ENCODE data around the gene KYAT1. TPM values are rescaled to one million over a fixed set of nuclear protein-coding genes. Genes with fewer than 3 reads are reported as not detected.

Gene KYAT1
- total RNA-seq, 1 experiment from 2014 or later: 14.6 TPM

DNA sequence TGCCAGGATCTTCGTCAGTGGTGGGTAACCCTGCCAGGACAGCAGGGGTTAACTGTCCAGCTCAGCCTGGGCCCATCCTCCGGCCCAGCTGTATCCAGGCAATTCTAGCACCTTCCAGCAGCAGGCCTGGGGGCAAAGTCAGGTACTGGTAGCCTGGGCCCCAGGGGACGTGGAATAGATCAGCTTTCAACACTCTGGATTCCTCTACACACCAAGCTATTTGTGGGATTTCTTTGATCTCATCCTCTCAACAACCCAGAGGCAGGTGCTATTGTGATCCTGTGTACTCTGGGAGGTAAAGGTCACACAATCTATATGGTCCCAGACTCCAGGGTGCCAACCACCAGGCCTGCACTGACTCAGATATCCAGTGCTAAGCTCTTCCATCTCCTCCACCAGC is 43.4 kb downstream of the KYAT1 start:
- Histone ChIP-seq H2BK120ac (ENCODE audit: low read depth, low read length, poor library complexity, severe bottlenecking) (no peak overlapping the region), H3K27ac (ENCODE audit: insufficient read length, low read depth, low read length) (no peak overlapping the region), H3K4me1 (ENCODE audit: insufficient read depth, low read length) (no peaks in the 10 kb centered on the region), H3K79me2 (ENCODE audit: insufficient read depth, low read length) (no peaks in the 10 kb centered on the region), H3K4me2 (ENCODE audit: insufficient read depth, insufficient read length, low read length) (no peak overlapping the region), H3K18ac (ENCODE audit: insufficient read length, low read depth, low read length) (no peak overlapping the region), H3K9ac (ENCODE audit: extremely low read depth, insufficient read length, low read length) (no peak overlapping the region), H3K56ac (ENCODE audit: insufficient read length, low read depth, low read length) (no peak overlapping the region), H3K23ac (ENCODE audit: insufficient read length, low read depth, low read length) (no peak overlapping the region), H3K23me2 (ENCODE audit: insufficient read length, low read depth, low read length, poor library complexity, severe bottlenecking) (no peaks in the 10 kb centered on the region), H2BK12ac (ENCODE audit: insufficient read length, low read depth, low read length) (no peak overlapping the region), H4K5ac (ENCODE audit: insufficient read length, low read depth, low read length) (no peak overlapping the region), H4K20me1 (ENCODE audit: control insufficient read depth, insufficient read depth, insufficient read length) (no peaks in the 10 kb centered on the region), H3K79me1 (ENCODE audit: insufficient read depth, low read depth, low read length, poor library complexity, severe bottlenecking) (no peaks in the 10 kb centered on the region), H2AK5ac (ENCODE audit: insufficient read length, low read length) (no peak overlapping the region), H3K27me3 (ENCODE audit: insufficient read depth, low read length) (no peaks in the 10 kb centered on the region), H3K4ac (ENCODE audit: low read depth, low read length) (no peak overlapping the region), H2AFZ (ENCODE audit: low read length) (no peak overlapping the region), H3K9me3 (ENCODE audit: control insufficient read depth, low read depth, low read length) (no peaks in the 10 kb centered on the region), H3K14ac (ENCODE audit: insufficient read depth, low read length) (no peak overlapping the region), H2BK20ac (ENCODE audit: low read depth, low read length, poor library complexity, severe bottlenecking) (no peak overlapping the region), H3T11ph (ENCODE audit: low read length) (no peak overlapping the region), H2BK5ac (ENCODE audit: insufficient read length, low read length) (no peak overlapping the region), H4K91ac (ENCODE audit: insufficient read length, low read depth, low read length) (no peak overlapping the region), H2BK15ac (ENCODE audit: low read depth, low read length) (no peak overlapping the region), H4K8ac (replicated peaks; ENCODE audit: insufficient read length, low read depth, low read length) (no peak overlapping the region)
- TF ChIP-seq, protein P1, sequence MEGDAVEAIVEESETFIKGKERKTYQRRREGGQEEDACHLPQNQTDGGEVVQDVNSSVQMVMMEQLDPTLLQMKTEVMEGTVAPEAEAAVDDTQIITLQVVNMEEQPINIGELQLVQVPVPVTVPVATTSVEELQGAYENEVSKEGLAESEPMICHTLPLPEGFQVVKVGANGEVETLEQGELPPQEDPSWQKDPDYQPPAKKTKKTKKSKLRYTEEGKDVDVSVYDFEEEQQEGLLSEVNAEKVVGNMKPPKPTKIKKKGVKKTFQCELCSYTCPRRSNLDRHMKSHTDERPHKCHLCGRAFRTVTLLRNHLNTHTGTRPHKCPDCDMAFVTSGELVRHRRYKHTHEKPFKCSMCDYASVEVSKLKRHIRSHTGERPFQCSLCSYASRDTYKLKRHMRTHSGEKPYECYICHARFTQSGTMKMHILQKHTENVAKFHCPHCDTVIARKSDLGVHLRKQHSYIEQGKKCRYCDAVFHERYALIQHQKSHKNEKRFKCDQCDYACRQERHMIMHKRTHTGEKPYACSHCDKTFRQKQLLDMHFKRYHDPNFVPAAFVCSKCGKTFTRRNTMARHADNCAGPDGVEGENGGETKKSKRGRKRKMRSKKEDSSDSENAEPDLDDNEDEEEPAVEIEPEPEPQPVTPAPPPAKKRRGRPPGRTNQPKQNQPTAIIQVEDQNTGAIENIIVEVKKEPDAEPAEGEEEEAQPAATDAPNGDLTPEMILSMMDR (conservative IDR thresholded peaks at IDR 0.05): no peak
- Mint-ChIP-seq H3K36me3 (ENCODE audit: insufficient read depth in 1 of 3, low read depth in 3 of 3) (peaks cover 17 to 32% (median 18%) of the 10 kb centered on the region in 3 experiments; a peak in 6 of 7 replicates), H3K9me3 (no peaks in the 10 kb centered on the region; a peak in 1 of 5 replicates), H3K27ac (no peak overlapping the region), H3K27me3 (ENCODE audit: low read depth) (no peaks in the 10 kb centered on the region), H3K4me1 (no peaks in the 10 kb centered on the region), H3K4me3 (no peak overlapping the region)
- WGBS (ENCODE audit: extremely low coverage, insufficient read length, low lambda C conversion rate): no CpG with 5 or more reads among the region's 3 CpGs
- no peak for DNase-seq
